Non-pigmented ciliary epithelial cell (primary cell): ENCODE results near the gene RAET1E.
"Not testable (repeated sequence)": the region's sequence is repeated elsewhere in the genome, so short reads cannot be mapped to it uniquely, and the experiment has no call there.

Experiments
- DNase-seq: peaks from one replicate; pipeline ENCODE4 v3.0.0-alpha.2; 2010; ENCODE audit warnings: low read depth

Gene RAET1E, protein sequence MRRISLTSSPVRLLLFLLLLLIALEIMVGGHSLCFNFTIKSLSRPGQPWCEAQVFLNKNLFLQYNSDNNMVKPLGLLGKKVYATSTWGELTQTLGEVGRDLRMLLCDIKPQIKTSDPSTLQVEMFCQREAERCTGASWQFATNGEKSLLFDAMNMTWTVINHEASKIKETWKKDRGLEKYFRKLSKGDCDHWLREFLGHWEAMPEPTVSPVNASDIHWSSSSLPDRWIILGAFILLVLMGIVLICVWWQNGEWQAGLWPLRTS

DNA sequence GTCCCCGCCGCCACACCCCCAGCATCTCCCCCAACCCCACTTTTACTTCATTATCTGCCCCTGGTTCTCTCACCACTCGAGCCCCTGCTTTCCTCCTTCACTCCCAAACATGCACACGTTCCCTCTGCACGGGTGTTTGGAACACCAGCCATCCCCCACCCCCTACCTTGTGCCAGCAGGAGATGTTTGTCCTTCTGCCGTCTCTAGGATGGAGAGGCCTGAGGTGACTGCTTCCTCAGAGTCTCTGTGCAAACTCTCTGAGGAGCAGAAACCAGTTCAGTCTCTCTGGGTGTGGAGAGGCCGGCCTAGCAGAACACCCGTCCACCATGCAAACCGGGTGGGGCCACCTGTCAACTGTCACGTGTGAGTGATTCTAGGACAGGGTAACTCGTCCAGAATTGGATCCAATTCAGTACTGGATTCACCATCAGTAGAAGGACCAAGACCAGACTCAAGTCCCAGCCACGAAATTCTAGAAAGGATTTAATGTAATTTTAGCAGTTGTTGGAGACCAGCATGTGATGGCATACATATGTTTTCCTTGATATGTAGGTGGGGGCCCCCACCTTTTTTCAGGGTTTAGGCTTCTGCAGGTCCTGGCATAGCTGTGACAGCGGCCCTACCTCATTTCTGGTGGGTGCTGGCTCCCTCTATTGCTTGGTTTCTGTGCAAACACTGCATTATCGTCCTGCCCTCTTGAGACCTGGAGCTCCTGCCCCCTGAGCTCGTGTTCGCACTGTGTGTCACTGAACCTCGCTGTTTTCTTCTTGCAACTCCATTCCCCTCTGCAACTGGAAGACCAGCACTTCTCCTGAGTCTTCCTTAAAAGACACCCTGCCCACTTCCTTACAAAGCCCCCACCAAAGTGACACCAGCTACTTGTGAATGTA lies at the start of gene RAET1E:
Gene RAET1E (minus strand): TSS at position 259 of the 890 bp plus-strand sequence. CDS start 7,212 bp downstream, outside the sequence.
- DNase-seq = no peak

DNA sequence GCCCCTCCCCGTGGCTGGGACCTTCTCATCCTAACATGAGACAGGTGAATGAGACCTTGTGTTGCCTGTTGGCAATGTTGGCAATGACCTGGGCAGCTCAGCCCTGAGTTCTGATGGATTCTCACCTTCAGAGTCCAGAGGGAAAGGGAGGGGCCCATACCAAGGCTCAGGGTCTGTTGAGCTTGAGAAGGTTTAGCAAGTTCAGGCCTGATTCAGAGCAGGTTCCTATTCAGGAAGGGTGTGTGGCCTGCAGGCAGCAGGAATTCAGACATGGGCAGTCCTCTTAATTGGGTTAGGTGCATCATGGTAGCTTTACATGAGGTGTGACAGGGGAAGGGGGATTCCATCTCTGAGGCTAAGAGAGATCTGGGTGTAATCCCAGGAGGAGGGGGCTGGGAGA lies 49.6 kb upstream of the RAET1E start:
- not testable (repeated sequence) for DNase-seq

DNA sequence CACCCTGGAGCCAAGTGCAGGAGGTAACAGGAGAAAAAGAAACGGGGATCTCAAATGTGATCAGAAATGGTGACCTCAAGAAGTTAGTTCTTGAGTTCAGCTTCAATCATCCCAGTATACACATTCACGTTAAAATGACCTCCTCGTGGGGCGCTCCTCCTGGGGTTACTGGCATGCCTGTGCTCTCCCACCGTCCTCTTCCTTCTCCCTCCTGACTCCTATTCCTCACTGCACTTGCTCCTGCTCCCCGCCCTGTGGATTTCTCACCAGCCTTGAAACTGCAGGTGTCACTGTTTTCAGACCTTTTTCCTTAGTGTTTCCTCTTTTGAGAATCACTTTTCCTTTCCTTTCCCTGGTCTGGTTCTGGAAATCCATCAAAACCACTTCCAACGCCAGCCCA lies 48.7 kb upstream of the RAET1E start:
- DNase-seq = not testable (repeated sequence)

DNA sequence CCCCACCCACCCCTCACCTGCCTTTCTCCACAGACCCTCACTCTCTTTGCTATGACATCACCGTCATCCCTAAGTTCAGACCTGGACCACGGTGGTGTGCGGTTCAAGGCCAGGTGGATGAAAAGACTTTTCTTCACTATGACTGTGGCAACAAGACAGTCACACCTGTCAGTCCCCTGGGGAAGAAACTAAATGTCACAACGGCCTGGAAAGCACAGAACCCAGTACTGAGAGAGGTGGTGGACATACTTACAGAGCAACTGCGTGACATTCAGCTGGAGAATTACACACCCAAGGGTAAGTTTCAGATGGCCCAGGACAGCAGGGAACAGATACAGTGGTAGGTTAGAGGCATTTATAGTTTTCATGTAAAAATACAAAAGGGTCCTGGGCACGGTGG lies 47.4 kb upstream of the RAET1E start:
- not testable (repeated sequence) for DNase-seq

DNA sequence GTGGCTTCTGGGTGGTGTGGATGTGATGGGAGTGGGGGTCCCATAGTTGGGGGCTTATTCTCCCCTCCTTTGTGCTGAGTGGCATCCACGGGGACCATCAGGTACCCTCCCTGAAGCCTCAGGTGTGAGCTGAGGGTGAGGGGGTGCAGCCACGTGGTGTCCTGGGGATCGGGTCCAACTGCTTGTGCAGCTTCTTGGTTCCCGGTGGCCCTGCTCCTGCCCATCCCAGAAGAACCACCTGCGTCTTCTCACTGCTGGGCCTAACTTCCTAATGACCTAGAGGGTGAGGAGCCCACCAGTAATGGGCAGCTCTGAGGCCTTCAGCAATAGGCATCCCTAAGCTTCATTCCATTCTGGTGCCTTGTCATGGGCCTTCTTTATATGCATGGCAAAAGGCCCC lies 45.4 kb upstream of the RAET1E start:
- not testable (repeated sequence) for DNase-seq

DNA sequence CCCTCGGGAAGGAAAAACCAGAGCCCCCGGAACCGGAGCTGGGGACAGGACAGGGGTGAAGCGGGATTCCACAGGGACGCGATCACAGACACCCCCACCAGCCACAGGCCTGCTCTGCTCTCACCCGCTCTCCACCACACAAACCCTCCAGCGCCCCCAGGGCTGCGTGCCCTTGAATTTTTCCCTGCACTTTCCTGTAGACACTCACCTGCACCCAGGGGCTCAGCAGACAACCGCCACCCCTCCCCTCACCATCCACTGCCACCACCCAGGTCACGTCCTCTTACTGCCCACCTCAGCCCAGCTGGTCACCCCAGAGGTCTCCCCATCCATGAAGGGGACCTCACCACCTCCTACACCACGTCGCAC lies 44.5 kb upstream of the RAET1E start:
- no peak for DNase-seq

DNA sequence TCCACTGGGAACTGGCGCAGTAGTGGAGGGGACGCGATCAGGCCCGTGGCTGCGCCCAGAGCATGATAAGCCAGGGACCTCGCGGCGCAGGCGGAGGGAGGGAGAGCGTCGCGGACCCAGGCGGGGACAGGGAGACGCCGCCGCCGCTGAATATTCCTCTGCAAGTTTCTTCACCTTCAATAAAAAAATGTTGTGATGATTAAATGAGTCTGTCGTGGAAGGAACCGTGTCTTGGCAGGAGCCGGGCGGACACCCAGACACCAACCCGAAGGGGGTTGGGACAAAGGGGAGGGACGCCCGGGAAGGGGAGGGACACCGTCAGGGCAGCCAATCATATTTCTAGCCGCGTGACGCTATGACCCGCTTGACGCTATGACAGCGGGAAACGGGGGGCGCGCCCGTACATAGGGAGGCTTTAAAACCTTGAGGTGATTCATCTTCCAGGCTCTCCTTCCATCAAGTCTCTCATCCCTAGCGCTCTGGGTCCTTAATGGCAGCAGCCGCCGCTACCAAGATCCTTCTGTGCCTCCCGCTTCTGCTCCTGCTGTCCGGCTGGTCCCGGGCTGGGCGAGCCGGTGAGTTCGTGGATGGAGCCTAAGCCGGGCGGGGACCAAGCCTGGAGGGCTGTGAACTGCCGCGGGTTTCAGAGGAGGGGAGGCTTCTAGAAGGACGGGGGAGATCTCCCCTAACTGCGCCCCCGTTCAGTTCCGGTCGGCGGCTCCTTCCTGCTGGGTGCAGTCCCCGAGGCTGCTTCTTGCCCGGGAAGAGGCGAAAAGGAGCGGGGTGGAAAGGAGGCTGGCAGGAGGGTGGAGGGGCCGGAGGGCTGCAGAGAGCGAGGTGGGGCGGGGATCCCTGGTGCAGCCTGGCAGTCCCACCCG lies 43.9 kb upstream of the RAET1E start, which contains the start of gene ULBP2:
Gene ULBP2 (plus strand): TSS at position 432 of the 878 bp plus-strand sequence. CDS start 59 bp downstream, at position 491.
- peak; percentile 89 for DNase-seq

DNA sequence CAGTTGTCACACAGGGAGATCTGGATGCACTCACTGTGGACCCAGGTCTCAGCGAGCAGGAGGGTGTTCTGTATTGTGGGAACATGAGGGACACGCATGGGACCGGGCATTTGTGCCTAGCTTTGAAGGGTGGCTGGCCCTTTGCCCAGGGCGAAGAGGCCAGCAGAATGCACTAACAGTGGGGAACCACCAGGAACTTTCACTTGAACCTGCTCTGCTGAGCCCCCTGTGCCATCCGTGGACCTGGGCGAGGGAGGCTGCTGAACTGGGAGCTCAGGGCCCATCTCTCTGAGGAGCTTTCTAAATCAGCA lies 42.7 kb upstream of the RAET1E start:
- no peak for DNase-seq

DNA sequence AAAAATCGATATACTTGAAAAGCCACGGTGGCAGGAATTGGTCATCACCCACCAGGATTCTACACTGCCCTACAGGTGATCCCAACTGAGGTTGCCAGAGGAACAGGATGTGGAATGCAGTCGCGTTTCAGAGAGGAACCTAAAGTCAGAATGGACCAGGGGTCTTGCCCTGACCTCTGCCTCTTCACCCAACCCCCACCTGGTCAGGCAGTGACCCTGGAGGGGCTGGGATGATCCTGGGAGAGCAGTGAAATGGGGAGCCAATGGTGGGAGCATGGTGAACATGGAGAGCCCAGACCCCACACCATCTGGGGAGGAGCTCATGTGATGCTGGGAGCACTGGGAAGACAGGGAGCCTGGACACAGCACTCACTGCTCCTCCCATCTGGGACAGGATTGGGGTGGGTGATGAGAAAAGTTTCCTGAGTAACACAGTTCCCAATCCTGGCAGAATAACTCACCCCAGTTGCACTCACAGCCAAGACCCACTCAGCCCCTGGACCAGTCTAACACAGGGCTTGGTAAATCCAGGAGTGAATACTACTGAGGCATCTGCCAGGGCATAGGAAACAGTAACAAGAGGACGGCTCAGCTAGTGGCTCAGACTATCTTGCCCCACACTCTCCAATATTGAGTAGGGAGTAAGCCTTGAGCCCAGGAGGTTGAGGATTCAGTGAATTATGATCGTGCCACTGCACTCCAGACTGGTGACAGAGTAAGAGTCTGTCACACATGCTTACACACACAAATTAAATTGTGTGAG lies 42.2 kb upstream of the RAET1E start:
- no peak for DNase-seq

DNA sequence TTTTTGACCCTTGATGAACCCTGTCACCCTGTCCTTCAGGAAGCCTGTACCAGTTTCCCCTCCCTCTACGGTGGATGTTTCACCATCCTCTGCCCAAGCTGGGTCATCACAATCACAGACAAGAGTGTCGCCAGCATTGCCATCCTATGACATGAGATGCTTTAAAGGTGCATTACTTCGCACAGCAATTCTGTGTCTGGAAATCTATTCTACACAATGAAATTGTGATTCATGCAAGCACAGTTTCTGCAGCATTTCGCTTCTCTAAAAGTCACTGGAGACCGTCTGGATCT lies 41.4 kb upstream of the RAET1E start:
- no peak for DNase-seq

DNA sequence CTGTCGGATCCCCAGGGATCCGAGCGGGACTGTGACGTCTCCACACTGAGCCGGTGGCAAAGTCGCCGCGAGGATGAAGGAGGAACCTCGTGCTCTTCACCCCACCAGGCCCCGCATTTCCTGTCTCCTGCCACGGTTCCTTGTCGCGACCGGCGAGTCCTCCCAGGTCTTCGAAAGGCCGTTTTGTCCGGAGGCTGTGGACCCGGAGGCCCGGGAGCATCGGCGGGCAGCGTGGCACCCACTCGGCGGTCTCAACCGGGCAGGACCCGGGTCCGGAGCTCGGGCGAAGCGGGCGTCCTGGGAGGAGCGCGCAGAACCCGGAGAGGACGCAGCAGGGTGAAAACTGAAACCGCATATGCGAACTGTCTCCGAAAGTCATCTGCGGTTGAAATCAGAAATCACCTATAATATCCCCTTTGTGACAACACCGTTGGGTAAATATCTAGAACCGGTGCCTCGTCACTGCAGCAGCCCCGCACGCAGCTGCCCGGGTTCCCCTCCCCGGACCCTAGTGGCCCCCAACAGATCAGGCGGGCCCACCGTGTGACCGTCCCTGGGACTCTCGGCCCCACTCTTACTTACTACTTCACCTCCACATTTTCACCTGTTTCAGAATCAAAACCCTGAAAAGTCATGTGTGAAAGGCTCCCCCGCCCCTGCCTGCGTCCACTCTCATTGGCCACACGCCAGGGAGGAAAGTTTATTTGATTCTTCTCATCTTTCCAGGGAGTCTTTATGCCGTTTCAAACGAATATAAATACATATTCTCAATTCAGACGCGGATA lies 40.9 kb upstream of the RAET1E start:
- no peak for DNase-seq

DNA sequence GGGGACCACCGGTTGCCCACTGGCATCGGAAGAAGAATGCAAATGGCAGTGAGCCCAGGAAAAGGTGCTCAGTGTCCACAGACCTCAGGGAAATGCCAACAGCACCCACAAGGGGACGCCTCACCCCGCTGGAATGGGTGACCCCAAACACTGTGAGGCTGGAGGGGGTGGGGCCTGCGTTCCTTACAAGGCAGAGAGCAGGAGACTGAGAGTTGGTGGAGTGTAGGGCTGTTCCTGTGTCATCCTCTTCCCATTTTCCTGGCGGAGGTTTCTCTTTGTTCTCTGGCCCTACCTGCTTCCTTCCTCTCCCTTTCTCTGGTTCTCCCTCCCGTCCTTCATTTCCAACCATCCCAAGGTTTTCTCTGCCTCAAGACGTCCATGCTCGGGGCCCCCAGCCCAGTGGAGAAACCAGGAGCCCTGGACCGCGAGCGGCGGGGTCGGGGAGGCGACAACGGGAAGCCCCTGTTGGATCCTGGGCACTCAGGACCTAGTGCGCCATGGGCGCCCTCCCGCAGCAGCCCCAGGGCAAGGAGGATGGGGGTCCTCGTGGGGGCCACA lies 40.2 kb upstream of the RAET1E start:
- not testable (repeated sequence) for DNase-seq

DNA sequence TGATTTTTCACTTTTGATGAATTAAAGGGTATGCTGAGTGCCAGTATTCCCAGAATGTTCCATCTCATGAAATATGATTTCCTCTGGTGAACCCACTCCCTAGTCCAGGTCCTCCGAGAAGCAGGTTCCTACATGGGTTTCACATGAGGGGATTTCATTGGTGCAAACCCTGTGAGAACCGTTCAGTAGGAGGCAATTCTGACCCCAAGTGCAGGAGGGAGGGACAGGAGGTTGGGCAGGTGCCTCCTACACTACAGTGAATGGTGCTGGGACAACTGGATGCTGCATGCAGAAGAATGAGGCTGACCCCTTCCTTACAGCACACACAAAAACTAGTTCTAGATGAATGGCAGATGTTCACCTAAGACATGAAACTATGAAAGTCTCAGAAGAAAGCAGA lies 38.8 kb upstream of the RAET1E start:
- no peak for DNase-seq

DNA sequence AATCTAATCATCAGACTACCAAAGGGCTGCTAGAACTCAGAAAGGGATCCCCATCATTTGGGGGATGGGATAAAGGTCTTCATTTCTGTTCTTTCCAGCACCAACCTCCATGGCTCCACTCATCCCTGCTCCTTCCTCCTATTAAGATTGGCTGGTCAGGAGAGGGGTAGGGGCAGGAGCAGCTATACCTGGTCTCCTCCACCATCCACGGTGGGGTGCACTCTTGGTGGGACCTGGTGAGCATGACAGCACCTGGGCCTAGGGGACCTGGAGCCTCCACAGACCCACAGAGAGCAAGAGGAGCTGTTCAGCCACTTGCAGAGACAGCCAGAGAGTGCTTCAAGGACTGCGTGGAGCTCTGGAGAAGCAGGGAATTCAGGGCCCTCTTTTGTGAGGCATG lies 37.8 kb upstream of the RAET1E start:
- no peak for DNase-seq

DNA sequence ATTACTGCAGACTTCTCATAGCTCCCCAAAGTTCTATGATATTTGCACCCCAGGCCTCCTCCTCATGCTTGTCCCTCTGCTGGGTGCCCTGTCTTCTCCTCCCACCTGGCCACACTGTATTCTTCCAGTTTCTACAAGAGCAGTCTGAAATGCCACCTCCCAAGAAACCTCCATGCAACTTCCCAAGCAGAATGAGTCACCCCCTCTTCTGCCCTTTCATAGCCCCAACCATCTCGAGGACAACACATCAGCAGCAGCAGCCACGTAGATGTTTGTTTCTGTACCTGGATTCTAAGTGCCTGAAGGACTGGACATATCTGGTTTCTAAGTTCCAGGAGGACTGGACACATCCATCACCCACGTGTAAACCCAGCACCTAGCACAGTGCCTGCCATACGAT lies 37.3 kb upstream of the RAET1E start:
- no peak for DNase-seq

DNA sequence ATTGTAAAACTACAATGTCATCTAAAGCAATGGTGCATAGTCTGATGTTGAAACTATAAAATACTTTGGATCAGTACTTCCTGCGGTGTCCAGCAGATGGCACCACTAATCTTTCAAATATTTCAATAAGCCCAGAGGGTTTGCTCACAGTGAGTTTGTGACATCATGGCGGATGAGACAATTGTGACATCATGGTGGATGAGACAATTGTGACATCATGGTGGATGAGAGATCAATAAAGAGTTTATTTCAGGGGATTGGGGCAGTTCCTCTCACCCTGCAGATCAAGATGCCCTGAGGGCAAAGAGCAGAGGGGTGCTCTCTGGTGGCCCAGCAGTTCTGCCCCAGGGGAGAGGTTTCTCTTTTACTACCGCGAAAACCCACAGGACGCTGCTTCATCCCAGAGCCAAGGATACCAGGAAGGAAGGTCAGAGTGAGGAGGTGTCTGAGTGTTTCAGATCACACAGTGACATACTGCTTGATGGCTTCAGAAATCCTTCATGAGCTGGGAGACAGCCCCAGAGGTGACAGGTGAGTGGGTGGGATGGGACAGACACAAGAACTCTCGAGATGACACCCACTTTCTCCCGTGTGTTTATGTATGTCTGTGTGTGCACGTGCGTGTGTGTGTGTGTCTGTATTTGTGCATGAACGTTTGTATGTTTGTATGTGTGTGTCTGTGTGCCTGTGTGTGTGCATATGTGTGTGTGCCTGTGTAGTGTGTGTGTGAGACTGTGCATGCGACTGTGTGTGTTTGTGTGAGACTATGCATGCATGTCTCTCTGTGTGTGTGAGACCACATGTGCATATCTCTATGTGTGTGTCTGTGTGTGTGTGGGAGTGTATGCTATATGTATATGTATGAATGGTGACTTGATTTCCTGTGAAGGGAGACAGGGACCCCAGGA lies 36.6 kb upstream of the RAET1E start:
- peak; percentile 30 for DNase-seq

DNA sequence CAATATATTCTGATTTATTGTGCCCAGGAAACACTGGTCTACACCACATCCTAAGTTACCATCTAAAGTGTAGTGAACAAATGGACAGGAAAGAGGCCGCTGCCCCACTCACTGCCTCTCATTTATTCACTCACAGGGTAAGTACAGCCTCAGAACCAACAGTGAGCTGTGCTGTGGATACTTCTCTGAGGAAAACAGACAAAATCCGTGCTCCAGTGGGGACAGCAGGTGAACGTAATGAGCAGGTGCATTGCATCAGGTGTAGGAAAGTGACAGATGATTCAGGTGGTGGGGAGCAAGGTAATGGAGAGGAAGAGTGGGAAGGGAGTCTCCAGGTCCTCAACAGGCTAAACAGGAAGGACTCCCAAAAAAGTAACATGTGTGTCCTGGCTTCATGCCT lies 35.5 kb upstream of the RAET1E start:
- no peak for DNase-seq

DNA sequence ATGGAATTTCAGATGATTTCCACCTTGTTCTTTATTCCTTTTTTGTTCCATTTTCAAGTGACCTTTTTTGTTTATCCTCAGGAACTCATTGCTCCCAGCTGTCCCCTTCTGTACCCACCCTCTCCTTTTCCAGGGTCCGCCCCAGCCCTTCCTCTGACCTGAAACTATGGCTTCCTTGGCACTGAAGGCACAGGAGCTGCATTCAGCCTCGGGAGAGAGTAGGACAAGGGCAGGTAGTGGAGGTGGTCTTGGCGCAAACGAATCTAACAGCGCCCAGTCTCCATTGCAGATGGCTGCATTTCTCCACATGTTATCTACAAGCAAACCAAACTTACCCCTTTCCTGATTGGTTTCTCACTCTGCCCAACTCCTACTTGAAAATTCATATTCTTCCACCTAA lies 35.1 kb upstream of the RAET1E start:
- DNase-seq = no peak

DNA sequence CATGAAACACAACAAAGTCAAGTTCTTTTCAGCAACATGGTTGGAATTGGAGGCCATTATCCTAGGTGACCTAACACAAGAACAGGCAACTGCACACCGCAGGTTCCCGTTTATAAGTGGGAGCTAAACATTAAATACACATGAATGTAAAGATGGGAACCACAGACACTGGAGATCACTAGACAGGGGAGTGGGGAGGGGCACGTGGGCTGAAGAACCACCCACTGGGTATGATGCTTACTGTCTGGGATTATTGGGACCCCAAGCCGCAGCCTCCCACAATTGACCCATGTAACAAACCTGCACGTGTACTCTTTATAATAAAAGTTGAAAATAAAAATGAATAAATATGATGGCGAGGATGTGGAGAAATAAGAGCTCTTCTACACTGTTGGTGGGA lies 33.6 kb upstream of the RAET1E start:
- no peak for DNase-seq

DNA sequence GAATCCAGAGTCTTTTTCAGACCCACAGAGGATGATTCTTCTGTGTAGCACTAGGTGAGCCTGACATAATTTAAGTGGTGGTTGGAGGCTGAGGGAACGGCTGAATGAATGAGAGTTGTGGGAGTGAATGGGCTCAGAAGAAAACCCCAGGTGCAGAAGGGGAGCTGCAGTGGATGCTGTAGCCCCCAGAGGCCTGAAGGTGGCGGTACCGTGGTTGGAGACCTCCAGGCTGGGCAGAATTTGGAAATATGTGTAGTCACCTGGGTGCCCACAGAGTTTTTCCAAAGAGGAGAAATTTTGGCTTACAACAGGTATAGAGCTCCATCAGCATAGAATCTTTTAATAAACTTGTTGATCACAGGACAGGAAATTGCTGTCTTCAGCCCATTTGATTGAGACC lies 31.5 kb upstream of the RAET1E start:
- DNase-seq = no peak
